Embryonic facial prominence (tissue), 1 donor: Measurements from ENCODE around the gene SF3B4.
"Not testable (repeated sequence)": the region's sequence is repeated elsewhere in the genome, so short reads cannot be mapped to it uniquely, and the experiment has no call there.

Source experiments
- DNase-seq: peaks from one replicate; pipeline ENCODE4 v3.0.0-alpha.2; 2016; ENCODE audit errors: extremely low spot score

Gene SF3B4

DNA sequence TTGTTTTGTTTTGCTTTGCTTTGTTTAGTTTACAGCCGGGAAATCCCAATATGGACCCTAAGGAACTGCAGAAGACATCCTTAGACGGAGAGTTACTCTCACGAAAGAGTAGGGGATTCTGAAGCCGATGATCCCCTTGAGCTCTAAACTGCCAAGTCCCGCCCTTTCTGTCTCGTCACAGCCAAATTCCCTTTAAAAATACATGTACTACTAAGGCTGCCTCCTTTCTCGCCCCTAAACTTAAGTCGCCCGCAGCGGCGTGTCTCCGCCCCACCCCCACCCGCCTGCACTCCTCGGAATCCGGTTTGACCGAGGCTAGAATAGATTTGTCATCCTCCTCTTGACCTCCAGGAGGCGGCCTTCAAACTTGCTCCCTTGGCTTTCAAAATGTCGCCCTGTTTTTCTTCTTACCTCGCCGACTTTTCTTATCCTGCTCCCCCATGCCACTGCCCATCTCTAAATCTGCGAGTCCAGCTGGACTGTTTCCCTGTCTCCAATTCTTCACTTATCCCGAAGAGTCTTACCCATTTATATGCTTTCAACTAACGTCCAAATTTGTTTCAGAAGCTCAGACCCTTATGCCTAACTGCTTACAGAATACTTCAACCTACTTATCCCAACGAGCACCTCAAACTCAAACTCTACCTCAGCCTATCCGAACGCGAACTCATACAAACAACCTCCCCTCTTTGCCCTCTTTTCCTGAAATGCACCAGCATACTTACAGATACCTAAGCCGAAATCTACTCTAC lies 39.2 kb downstream of the SF3B4 start:
- DNase-seq = peak; percentile 92

DNA sequence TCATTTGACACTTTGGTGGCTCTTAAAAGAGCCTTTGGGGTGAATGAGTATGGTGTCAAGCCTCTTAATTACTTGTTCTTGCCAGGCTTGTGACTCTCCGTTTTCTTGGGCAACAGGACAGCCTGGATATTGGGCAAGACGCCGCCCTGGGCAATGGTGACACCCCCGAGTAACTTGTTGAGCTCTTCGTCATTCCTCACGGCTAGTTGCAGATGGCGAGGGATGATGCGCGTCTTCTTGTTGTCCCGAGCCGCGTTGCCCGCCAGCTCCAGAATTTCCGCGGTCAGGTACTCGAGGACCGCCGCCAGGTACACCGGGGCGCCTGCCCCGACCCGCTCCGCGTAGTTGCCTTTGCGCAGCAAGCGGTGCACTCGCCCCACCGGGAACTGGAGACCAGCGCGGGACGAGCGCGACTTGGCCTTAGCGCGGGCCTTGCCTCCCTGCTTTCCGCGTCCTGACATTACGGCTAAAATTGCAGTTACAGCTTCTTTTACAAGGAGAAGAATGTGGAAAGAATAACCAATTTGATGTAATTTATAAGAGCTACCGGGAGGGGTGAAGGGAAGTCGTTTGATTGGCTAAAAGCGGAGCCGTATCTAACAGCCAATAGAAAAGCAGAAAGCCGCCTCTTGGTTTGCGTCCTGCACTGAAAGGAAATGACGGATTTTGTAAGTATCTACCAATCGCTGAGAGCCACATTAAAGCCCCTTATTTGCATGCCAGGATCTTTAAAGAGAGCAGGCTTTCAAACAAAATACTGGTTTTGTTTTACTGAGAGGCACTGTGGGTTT lies 40.0 kb downstream of the SF3B4 start:
- DNase-seq = peak; percentile 100

DNA sequence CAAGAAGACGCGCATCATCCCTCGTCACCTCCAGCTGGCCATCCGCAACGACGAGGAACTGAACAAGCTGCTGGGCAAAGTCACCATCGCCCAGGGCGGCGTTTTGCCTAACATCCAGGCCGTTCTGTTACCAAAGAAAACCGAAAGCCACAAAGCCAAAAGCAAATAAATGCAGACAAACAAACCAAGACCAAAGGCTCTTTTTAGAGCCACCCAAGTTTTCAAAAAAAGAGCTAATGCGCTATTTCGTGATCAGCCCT lies 40.5 kb downstream of the SF3B4 start:
- not testable (repeated sequence) for DNase-seq

DNA sequence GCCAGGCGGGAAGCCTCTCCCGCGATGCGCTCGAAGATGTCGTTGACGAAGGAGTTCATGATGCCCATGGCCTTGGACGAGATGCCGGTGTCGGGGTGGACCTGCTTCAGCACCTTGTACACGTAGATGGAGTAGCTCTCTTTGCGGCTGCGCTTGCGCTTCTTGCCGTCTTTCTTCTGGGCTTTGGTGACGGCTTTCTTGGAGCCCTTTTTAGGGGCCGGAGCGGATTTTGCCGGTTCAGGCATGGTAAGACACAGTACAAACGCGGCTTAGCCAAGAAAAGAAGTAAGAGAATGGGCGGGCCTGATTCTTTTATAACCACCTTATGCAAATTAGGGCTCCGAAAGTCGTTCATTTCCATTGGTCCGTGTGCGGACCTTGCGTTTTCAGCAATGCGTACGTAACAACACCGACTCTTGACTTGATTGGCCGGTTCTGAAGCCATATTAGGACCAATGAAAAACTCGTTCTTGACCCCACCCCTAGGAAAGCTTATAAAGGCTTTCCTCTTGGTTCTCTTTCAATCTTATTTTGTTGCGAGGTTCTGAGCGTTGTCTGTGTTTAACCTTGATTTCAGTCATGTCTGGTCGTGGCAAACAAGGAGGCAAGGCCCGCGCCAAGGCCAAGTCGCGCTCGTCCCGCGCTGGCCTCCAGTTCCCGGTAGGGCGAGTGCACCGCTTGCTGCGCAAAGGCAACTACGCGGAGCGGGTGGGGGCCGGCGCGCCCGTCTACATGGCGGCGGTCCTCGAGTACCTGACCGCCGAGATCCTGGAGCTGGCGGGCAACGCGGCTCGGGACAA lies 41.0 kb downstream of the SF3B4 start:
- DNase-seq = peak; percentile 100

DNA sequence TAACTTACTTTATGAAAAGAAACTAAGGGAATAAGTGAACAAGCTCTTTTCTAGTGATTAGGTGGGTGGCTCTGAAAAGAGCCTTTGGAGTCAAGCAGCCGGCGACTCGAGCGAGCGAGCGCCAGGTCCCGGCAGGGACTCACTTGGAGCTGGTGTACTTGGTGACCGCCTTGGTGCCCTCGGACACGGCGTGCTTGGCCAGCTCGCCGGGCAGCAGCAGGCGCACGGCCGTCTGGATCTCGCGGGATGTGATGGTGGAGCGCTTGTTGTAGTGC lies 41.5 kb downstream of the SF3B4 start:
- DNase-seq = not testable (repeated sequence)

DNA sequence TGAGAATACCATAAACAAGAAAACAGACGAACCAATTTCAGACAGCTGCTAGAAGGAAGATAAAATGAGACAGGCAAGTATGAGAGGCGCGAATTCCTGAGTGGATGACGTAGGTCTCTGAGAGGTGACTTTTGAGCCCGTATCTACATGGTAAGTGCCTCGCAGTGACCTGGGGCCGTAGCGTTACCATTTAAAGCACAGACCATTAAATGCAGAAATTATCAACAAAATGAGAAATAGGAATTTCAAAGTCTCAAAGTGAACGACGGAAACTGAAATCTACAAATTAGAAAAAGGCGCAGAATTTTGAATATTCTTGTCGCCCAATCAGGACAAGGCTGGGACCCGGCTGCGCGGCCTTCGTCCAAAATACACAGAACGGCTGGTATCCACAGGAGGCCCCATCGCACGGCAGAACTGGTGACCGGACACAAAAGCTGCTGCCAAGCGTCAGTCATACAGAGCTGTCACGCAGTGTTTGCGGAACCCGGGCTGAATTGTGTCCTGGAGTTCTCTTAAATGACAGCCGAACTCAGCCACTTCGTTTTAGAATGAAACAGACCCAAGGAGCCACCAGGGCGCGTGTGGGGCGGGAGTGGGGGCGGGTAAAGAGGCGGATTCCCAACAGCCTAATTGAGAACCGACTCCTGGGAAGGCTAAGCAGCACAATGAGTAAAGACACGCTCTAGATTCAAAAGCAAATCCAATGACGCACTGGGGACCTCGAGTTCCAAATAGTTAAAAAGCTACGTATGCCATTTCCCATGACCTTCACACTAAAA lies 42.1 kb downstream of the SF3B4 start:
- DNase-seq = peak; percentile 76

DNA sequence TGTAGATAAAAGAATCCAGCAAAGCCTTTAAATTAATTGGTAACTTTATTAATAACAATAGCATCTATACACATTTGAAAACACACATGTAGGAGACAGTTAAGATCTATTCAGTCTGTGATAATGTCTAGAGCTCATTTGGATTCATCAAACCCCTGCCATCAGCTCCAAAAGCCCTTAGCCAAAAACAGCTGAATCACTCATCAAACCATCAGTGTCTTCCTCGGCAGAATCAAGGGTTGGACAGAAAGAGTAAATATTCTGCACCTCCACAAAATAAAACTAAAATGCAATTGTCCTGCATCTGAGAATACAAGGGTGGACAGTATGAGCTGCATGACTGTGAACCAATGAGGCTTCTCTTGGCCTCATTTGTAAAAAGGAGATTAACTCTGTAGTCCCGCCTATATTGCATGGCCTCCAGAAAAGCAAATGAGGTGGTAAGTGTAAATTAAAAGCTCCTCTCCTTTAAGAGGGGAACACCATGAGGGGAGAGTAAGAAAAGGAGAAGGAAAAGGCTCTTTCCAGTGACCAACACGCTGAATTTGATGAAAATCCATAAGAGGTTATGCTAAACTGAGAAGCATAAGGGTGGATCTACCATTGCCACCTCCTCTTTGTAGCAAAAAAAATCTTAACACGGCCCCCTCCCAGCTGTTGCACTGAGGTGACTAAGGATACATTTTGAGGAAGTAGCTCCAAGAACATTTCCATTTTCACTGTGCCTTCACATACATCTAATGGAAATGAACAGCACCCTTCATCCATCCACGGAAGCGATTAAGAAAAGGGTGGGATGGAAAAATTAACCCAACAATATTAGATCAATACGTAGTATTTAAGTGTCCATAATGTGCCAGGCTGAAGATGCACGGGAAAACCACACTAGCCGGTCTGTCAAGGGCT lies 42.9 kb downstream of the SF3B4 start:
- DNase-seq = no peak

DNA sequence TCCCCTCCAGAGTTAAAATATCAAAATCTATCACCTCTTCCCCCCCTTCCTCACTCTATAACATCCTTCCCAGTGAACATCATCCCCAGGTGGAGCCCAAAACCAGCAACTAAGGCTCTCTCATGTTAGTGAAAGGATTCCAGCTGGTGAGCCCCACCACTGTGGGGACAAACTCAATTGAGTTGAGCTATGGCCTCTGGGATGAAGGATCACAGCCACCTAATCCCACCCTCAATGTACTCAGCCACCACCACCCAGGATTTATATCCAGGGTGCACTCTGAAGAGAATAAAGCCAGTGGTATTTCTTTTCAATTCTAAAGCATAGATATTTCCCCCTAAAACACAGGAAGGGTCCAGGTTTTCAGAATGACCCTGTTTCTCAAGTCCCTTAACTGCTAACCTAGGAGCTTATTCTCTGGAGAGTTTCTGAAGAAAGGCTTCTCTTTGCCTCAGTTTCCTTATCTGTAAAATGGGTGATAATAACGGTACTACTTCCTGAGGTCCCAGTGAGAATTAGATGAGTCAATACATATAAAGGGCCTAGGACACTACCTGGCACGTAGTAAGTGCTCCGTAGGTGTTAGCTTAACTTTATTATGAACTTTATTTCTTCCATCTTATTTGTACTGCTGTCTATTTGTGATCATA lies 43.9 kb downstream of the SF3B4 start:
- DNase-seq = no peak

DNA sequence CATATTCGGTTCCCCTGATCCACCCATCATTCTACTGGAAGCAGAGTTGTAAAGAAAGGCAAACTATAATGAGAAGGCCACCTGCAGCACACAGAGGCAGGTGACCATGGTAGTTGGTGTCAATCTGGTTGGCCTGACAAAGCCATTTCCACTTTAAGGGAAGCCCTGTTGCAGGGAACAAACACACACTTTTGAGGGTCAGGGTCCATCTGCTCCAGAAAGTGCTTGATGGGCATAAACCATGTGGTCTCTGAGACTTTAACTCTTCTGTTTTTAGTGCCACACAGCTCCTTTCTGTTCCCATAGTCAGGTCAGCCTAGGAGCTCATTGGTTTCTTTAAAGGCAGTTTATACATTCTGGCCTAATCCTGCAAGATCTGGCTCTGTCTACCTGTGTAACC lies 45.7 kb downstream of the SF3B4 start:
- no peak for DNase-seq

DNA sequence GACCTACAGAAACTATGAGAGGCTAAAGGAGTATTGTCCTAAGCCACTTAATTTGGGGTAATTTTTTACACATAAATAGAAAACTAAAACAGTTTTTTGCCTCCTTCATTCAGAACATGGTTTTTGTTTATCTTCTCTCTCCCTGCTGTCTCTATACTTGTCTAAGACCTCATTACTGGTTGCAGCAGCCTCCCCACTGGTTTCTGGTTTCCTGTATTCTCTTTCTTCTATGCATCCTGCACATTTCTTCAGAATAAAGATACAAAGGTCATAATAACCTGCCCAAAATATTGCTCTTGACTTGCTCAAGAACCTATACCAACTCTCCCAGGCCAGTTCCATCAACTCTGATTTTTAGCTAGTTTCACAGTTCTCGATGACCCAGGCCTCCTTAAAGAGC lies 48.0 kb downstream of the SF3B4 start:
- no peak for DNase-seq

DNA sequence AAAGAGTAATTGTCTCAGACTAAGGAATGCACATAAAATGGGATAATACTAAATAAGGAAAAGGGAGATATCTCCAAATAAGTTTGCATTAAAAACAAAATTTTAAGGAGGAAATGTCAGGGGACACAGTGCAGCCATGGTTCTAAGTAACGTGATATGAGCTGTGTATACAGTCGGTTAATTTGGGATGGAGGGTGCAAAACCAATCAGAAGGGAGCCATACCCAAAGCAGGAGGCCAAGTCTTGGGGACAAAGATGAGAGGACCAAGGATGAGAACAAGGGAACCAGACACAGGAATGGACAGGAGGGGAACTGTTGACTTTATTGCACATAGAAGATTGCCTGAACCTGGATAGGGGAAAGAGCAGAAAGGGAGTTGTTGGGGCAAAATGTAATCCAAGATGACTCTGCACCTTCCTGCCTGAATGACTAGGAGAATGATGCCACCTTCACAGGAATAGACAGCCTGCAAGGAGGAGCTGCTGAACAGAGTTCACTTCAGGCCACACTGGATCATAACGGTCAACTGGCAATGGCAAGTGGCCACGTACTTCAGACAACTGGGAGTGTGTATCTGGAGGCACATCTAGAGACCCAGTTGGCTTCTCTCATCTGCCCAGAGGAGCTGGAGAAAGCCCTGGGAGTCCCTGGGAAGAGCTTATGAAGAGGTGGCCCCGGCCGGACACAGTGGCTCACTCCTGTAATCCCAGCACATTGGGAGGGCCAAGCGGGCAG lies 50.2 kb downstream of the SF3B4 start:
- no peak for DNase-seq
